Colon (tissue), 2 donors: ENCODE data around the gene AOC1.
"Not testable (repeated sequence)": the region's sequence is repeated elsewhere in the genome, so short reads cannot be mapped to it uniquely, and the experiment has no call there.

Experiments used
- FAIRE-seq: peaks from 2 replicates; lab custom pipeline; 2012; peaks lifted over from hg19 to GRCh38; lab: Jason Lieb, UNC
- donor health status: control.
- donor health status: control.

AOC1 gene

GRCh38 chr7:150852371-150852905 lies at the start of gene AOC1:
Gene AOC1 (plus strand): TSS chr7:150852517. CDS start chr7:150856471, 3,954 bp downstream.
- FAIRE-seq: no peak

GRCh38 chr7:150803161-150803860 lies 49.0 kb upstream of the AOC1 start:
- no peak for FAIRE-seq

GRCh38 chr7:150804802-150805201 lies 47.5 kb upstream of the AOC1 start:
- no peak for FAIRE-seq

- FAIRE-seq: no peak
Observed at GRCh38 chr7:150805864-150806263, 46.5 kb upstream of the AOC1 start.

- FAIRE-seq: no peak
Observed at GRCh38 chr7:150806454-150806853, 45.9 kb upstream of the AOC1 start.

GRCh38 chr7:150806863-150807262 lies 45.5 kb upstream of the AOC1 start:
- no peak for FAIRE-seq

- FAIRE-seq: not testable (repeated sequence)
Observed at GRCh38 chr7:150807616-150808438, 44.5 kb upstream of the AOC1 start.

- FAIRE-seq: no peak
Observed at GRCh38 chr7:150814328-150815001, 37.9 kb upstream of the AOC1 start.

GRCh38 chr7:150818971-150819370 lies 33.3 kb upstream of the AOC1 start:
- FAIRE-seq: no peak

- FAIRE-seq: no peak
Observed at GRCh38 chr7:150820148-150820547, 32.2 kb upstream of the AOC1 start.

- no peak for FAIRE-seq
Observed at GRCh38 chr7:150820578-150821198, 31.6 kb upstream of the AOC1 start.

- no peak for FAIRE-seq
Observed at GRCh38 chr7:150823043-150823442, 29.3 kb upstream of the AOC1 start.

- no peak for FAIRE-seq
Observed at GRCh38 chr7:150823484-150824126, 28.7 kb upstream of the AOC1 start.

- no peak for FAIRE-seq
Observed at GRCh38 chr7:150824379-150825177, 27.7 kb upstream of the AOC1 start.

- FAIRE-seq: no peak
Observed at GRCh38 chr7:150826061-150826849, 26.1 kb upstream of the AOC1 start.

- no peak for FAIRE-seq
Observed at GRCh38 chr7:150828384-150828783, 23.9 kb upstream of the AOC1 start.

- FAIRE-seq: no peak
Observed at GRCh38 chr7:150829426-150829825, 22.9 kb upstream of the AOC1 start.

- no peak for FAIRE-seq
Observed at GRCh38 chr7:150830937-150831336, 21.4 kb upstream of the AOC1 start.

GRCh38 chr7:150831851-150832250 lies 20.5 kb upstream of the AOC1 start:
- FAIRE-seq: no peak

GRCh38 chr7:150835019-150835418 lies 17.3 kb upstream of the AOC1 start:
- FAIRE-seq: no peak
